Caco-2 (cell line): ENCODE measurements around the gene PLEKHG1. TPM values are rescaled to one million over a fixed set of nuclear protein-coding genes. Genes with fewer than 3 reads are reported as not detected.

Source experiments
- BruUV-seq: library from RNA; stranded (reverse); fragments of 400-500 nt; replicated peaks from 2 replicates; lab custom pipeline; 2021; lab: Mats Ljungman, UMichigan
- CTCF ChIA-PET: fragments of 300-600 bp; sonication (Branson Sonifier 250); formaldehyde crosslinking; loops from one replicate; lab custom pipeline; 2022; ENCODE audit warnings: antibody characterized with exemption; lab: Charles Lee
- POLR2A ChIA-PET: fragments of 300-600 bp; sonication (Branson Sonifier 250); formaldehyde crosslinking; loops from one replicate; lab custom pipeline; 2022; ENCODE audit warnings: antibody characterized with exemption; lab: Charles Lee
- DNase-seq, 2 experiments: peaks; one replicate each; pipeline versions ENCODE4 v3.0.0 to v3.0.0-alpha.2; 2020 to 2022
- H3K27me3 ChIP-seq: replicated peaks from 2 replicates; pipeline ENCODE4 v1.6.0; 2011; ENCODE audit warnings: low read length; ENCODE audit not compliant: control insufficient read depth, insufficient read depth
- H3K36me3 ChIP-seq: 2 replicates; pipeline ENCODE4 v1.5.1; 2011; ENCODE audit warnings: low read length; ENCODE audit not compliant: control insufficient read depth, insufficient read depth
- H3K4me1 ChIP-seq: fragments of 250-450 bp; sonication (Bioruptor Pico); 2 replicates; pipeline ENCODE4 v1.5.1; 2020; ENCODE audit warnings: mild to moderate bottlenecking
- H3K4me3 ChIP-seq: 2 replicates; pipeline ENCODE4 v1.5.1; 2011; ENCODE audit warnings: low read depth, mild to moderate bottlenecking, control low read depth, low read length
- H3K9me3 ChIP-seq: fragments of 250-450 bp; sonication (Bioruptor Pico); 2 replicates; pipeline ENCODE4 v1.5.1; 2020; ENCODE audit warnings: mild to moderate bottlenecking, moderate library complexity
- H3K27ac Mint-ChIP-seq: one replicate; pipeline ENCODE4 v1.8.0; 2022; ENCODE audit warnings: mixed read lengths; ENCODE audit not compliant: unreplicated experiment
- H3K27me3 Mint-ChIP-seq: one replicate; pipeline ENCODE4 v1.8.0; 2022; ENCODE audit warnings: mixed read lengths; ENCODE audit not compliant: insufficient read depth, unreplicated experiment
- H3K36me3 Mint-ChIP-seq: one replicate; pipeline ENCODE4 v1.8.0; 2022; ENCODE audit warnings: mild to moderate bottlenecking, mixed read lengths; ENCODE audit not compliant: insufficient read depth, unreplicated experiment
- H3K4me1 Mint-ChIP-seq: one replicate; pipeline ENCODE4 v1.8.0; 2022; ENCODE audit warnings: low read depth, mixed read lengths; ENCODE audit not compliant: unreplicated experiment
- H3K4me3 Mint-ChIP-seq: one replicate; pipeline ENCODE4 v1.8.0; 2022; ENCODE audit warnings: mild to moderate bottlenecking, moderate library complexity, mixed read lengths; ENCODE audit not compliant: unreplicated experiment
- H3K9me3 Mint-ChIP-seq: one replicate; pipeline ENCODE4 v1.8.0; 2022; ENCODE audit warnings: mixed read lengths; ENCODE audit not compliant: unreplicated experiment
- CTCF ChIP-seq, 2 experiments: fragments of 200-600 bp in 1 of 2; IDR thresholded peaks; 1 replicate in 1 of 2; 2 replicates in 1 of 2; pipeline versions ENCODE4 v1.5.1 to v1.8.0; 2011 to 2022; ENCODE audit warnings: antibody characterized with exemption in 1 of 2, control low read depth in 1 of 2, inconsistent platforms in 1 of 2, low read depth in 1 of 2, low read length in 1 of 2, mild to moderate bottlenecking in 1 of 2, moderate library complexity in 1 of 2; ENCODE audit not compliant: insufficient read depth in 1 of 2, severe bottlenecking in 1 of 2, unreplicated experiment in 1 of 2
- intact Hi-C: fragments of 100-400 bp; cut with micrococcal nuclease; formaldehyde crosslinking; loops from one replicate; pipeline ENCODE4 v1.10.0; 2022; ENCODE audit not compliant: unreplicated experiment
- total RNA-seq: library from RNA; stranded (reverse); gene quantifications from 2 replicates; pipeline ENCODE4 v1.2.3, GENCODE V29; 2022

Gene PLEKHG1
- total RNA-seq, 1 experiment from 2014 or later = 35.0 TPM

GRCh38 chr6:150607329-150607650, 7.6 kb downstream of the PLEKHG1 start:
- H3K4me3 Mint-ChIP-seq = no peak overlapping the region

GRCh38 chr6:150610584-150610983, 10.9 kb downstream of the PLEKHG1 start:
- ChIA-PET POLR2A (interaction anchor here (0.6 kb wide), 1 partner anchor 1924 kb away, joined by 4 read pairs; no protein-coding TSS in a partner anchor), CTCF (no interaction called here)
- TF ChIP-seq CTCF (IDR thresholded peaks at IDR 0.05; ENCODE audit: insufficient read depth in 1 of 2, low read depth in 1 of 2, low read length in 1 of 2, severe bottlenecking in 1 of 2, unreplicated experiment in 1 of 2) = no peak
- no peak for DNase-seq
- intact Hi-C loops = no loop called here
- Mint-ChIP-seq H3K27me3 (no peaks in the 10 kb centered on the region), H3K27ac (no peak overlapping the region), H3K36me3 (no peaks in the 10 kb centered on the region), H3K9me3 (no peaks in the 10 kb centered on the region), H3K4me3 (no peak overlapping the region), H3K4me1 (peaks cover 8% of the 10 kb centered on the region)
- H3K9me3 ChIP-seq = no peaks in the 10 kb centered on the region
- no peaks in the 10 kb centered on the region for H3K27me3 ChIP-seq
- no TSS peak for BruUV-seq
- H3K36me3 ChIP-seq = no peaks in the 10 kb centered on the region
- H3K4me3 ChIP-seq = no peak overlapping the region
- peaks cover 11% of the 10 kb centered on the region; the same call in 1 of the 2 replicates for H3K4me1 ChIP-seq

More at GRCh38 chr6:150607329-150607650, 7.6 kb downstream of the PLEKHG1 start:
- Histone ChIP-seq H3K9me3 (no peaks in the 10 kb centered on the region), H3K4me3 (no peak overlapping the region), H3K27me3 (no peaks in the 10 kb centered on the region), H3K4me1 (no peaks in the 10 kb centered on the region), H3K36me3 (no peaks in the 10 kb centered on the region)
- DNase-seq = no peak
- no peak for TF ChIP-seq CTCF (IDR thresholded peaks at IDR 0.05; ENCODE audit: insufficient read depth in 1 of 2, low read depth in 1 of 2, low read length in 1 of 2, severe bottlenecking in 1 of 2, unreplicated experiment in 1 of 2)
- Mint-ChIP-seq H3K36me3 (no peaks in the 10 kb centered on the region), H3K27me3 (no peaks in the 10 kb centered on the region), H3K9me3 (no peaks in the 10 kb centered on the region), H3K4me1 (peaks cover 8% of the 10 kb centered on the region), H3K27ac (no peak overlapping the region)
- BruUV-seq = no TSS peak
- ChIA-PET POLR2A (no interaction called here), CTCF (no interaction called here)
- intact Hi-C loops = no loop called here

GRCh38 chr6:150613269-150613668, 13.6 kb downstream of the PLEKHG1 start:
- H3K36me3 ChIP-seq = no peaks in the 10 kb centered on the region
- CTCF ChIA-PET = no interaction called here

More at GRCh38 chr6:150613269-150613668, 13.6 kb downstream of the PLEKHG1 start:
- Mint-ChIP-seq H3K27me3 (no peaks in the 10 kb centered on the region), H3K4me1 (peaks cover 7% of the 10 kb centered on the region), H3K36me3 (no peaks in the 10 kb centered on the region), H3K9me3 (no peaks in the 10 kb centered on the region), H3K4me3 (no peak overlapping the region), H3K27ac (no peak overlapping the region)
- POLR2A ChIA-PET = no interaction called here
- H3K4me1 ChIP-seq = peaks cover 28% of the 10 kb centered on the region
- no peak for TF ChIP-seq CTCF (IDR thresholded peaks at IDR 0.05; ENCODE audit: insufficient read depth in 1 of 2, low read depth in 1 of 2, low read length in 1 of 2, severe bottlenecking in 1 of 2, unreplicated experiment in 1 of 2)
- DNase-seq = no peak
- H3K27me3 ChIP-seq = no peaks in the 10 kb centered on the region
- intact Hi-C loops = no loop called here
- no peak overlapping the region for H3K4me3 ChIP-seq
- no peaks in the 10 kb centered on the region for H3K9me3 ChIP-seq
- no TSS peak for BruUV-seq
